Measurements from ENCODE around the gene DSTN. TPM values are rescaled to one million over a fixed set of nuclear protein-coding genes. Genes with fewer than 3 reads are reported as not detected.

Gene DSTN
- total RNA-seq, 1 donor from 2014 or later = 91.9 TPM

- Mint-ChIP-seq H3K36me3 (ENCODE audit: low read depth) (peaks cover 2% of the 10 kb centered on the region), H3K4me3 (no peak overlapping the region), H3K4me1 (peaks cover 5% of the 10 kb centered on the region), H3K9me3 (no peaks in the 10 kb centered on the region), H3K27ac (ENCODE audit: unreplicated experiment) (no peak overlapping the region), H3K27me3 (ENCODE audit: low read depth) (no peaks in the 10 kb centered on the region)
- no peak for DNase-seq (ENCODE audit: low read depth, low spot score)
- TF ChIP-seq, protein P1, sequence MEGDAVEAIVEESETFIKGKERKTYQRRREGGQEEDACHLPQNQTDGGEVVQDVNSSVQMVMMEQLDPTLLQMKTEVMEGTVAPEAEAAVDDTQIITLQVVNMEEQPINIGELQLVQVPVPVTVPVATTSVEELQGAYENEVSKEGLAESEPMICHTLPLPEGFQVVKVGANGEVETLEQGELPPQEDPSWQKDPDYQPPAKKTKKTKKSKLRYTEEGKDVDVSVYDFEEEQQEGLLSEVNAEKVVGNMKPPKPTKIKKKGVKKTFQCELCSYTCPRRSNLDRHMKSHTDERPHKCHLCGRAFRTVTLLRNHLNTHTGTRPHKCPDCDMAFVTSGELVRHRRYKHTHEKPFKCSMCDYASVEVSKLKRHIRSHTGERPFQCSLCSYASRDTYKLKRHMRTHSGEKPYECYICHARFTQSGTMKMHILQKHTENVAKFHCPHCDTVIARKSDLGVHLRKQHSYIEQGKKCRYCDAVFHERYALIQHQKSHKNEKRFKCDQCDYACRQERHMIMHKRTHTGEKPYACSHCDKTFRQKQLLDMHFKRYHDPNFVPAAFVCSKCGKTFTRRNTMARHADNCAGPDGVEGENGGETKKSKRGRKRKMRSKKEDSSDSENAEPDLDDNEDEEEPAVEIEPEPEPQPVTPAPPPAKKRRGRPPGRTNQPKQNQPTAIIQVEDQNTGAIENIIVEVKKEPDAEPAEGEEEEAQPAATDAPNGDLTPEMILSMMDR (conservative IDR thresholded peaks at IDR 0.05) = no peak
Measured at GRCh38 chr20:17594443-17594842, 24.6 kb downstream of the DSTN start.

DNA sequence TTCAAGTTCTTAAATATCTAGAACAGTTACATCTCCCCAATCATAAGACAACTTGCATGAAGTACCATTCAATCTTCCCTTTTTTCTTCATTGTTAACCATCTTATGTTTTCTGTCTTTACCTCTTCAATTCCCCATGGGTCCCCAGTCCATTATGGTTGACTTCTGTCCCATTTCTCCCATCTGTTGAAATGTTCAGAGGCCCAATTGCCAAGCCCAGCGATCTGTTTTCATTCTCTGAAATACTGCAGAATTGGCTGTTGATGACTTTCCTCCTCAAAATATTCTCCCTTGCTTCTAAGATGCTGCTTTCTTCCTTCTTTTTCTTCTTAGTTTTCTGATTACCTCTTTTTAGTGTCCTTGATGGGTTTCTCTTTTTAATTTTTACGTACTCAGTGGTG is 26.0 kb downstream of the DSTN start:
- Mint-ChIP-seq H3K9me3 (no peaks in the 10 kb centered on the region), H3K27ac (ENCODE audit: unreplicated experiment) (no peak overlapping the region), H3K27me3 (ENCODE audit: low read depth) (no peaks in the 10 kb centered on the region), H3K36me3 (ENCODE audit: low read depth) (peaks cover 4% of the 10 kb centered on the region), H3K4me1 (no peaks in the 10 kb centered on the region), H3K4me3 (no peak overlapping the region)
- no peak for DNase-seq (ENCODE audit: low read depth, low spot score)
- TF ChIP-seq, protein P1 (conservative IDR thresholded peaks at IDR 0.05) = no peak

GRCh38 chr20:17598013-17598550 is 28.2 kb downstream of the DSTN start:
- Mint-ChIP-seq H3K27ac (ENCODE audit: unreplicated experiment) (no peak overlapping the region), H3K4me1 (peaks cover 6% of the 10 kb centered on the region)

GRCh38 chr20:17601957-17602356 is 32.1 kb downstream of the DSTN start:
- Mint-ChIP-seq H3K4me1 (peaks cover 27% of the 10 kb centered on the region), H3K36me3 (ENCODE audit: low read depth) (peaks cover 4% of the 10 kb centered on the region), H3K27me3 (ENCODE audit: low read depth) (no peaks in the 10 kb centered on the region), H3K27ac (ENCODE audit: unreplicated experiment) (peak overlapping the region; percentile 83), H3K4me3 (no peak overlapping the region), H3K9me3 (no peaks in the 10 kb centered on the region)
- TF ChIP-seq, protein P1 (conservative IDR thresholded peaks at IDR 0.05) = no peak
- no peak for DNase-seq (ENCODE audit: low read depth, low spot score)

More at GRCh38 chr20:17598013-17598550, 28.2 kb downstream of the DSTN start:
- H3K27me3 Mint-ChIP-seq (ENCODE audit: low read depth) = no peaks in the 10 kb centered on the region
- H3K36me3 Mint-ChIP-seq (ENCODE audit: low read depth) = peaks cover 4% of the 10 kb centered on the region
- TF ChIP-seq, protein P1 (conservative IDR thresholded peaks at IDR 0.05) = no peak
- no peak for DNase-seq (ENCODE audit: low read depth, low spot score)
- no peak overlapping the region for H3K4me3 Mint-ChIP-seq
- H3K9me3 Mint-ChIP-seq = no peaks in the 10 kb centered on the region

GRCh38 chr20:17602493-17602892 is 32.6 kb downstream of the DSTN start:
- Mint-ChIP-seq H3K9me3 (no peaks in the 10 kb centered on the region), H3K4me3 (no peak overlapping the region), H3K27me3 (ENCODE audit: low read depth) (no peaks in the 10 kb centered on the region), H3K36me3 (ENCODE audit: low read depth) (peaks cover 4% of the 10 kb centered on the region), H3K4me1 (peaks cover 28% of the 10 kb centered on the region), H3K27ac (ENCODE audit: unreplicated experiment) (no peak overlapping the region)
- TF ChIP-seq, protein P1 (conservative IDR thresholded peaks at IDR 0.05) = no peak
- DNase-seq (ENCODE audit: low read depth, low spot score) = no peak
